ENCODE measurements around the gene KCNQ1. TPM values are rescaled to one million over a fixed set of nuclear protein-coding genes. Genes with fewer than 3 reads are reported as not detected.

KCNQ1 gene
- total and polyA plus RNA-seq, 8 donors, result 7.1 to 37.7 (median 9.9) TPM

- ATAC-seq (no peak), DNase-seq (no peak)
- Histone ChIP-seq H3K27ac (no peak overlapping the region), H3K36me3 (no peaks in the 10 kb centered on the region), H3K9me3 (no peaks in the 10 kb centered on the region), H3K27me3 (no peaks in the 10 kb centered on the region), H3K4me3 (no peak overlapping the region), H3K4me1 (peaks cover 5 to 27% of the 10 kb centered on the region in 2 donors)
- TF ChIP-seq CTCF (IDR thresholded peaks at IDR 0.05), result no peak
- intact Hi-C loops (cut with DNase I), result no loop called here
Observed at GRCh38 chr11:2683806-2684205, 239.0 kb downstream of the KCNQ1 start.

GRCh38 chr11:2684581-2684980 is 239.8 kb downstream of the KCNQ1 start:
- intact Hi-C loops (cut with DNase I), result no loop called here

GRCh38 chr11:2685051-2685450 is 240.2 kb downstream of the KCNQ1 start:
- Histone ChIP-seq H3K27ac (no peak overlapping the region), H3K4me1 (peaks cover 5 to 27% of the 10 kb centered on the region in 2 donors), H3K36me3 (no peaks in the 10 kb centered on the region), H3K27me3 (no peaks in the 10 kb centered on the region), H3K9me3 (no peaks in the 10 kb centered on the region), H3K4me3 (no peak overlapping the region)
- TF ChIP-seq CTCF (IDR thresholded peaks at IDR 0.05), result no peak
- peak in 1 of 4 donors; percentile 6 for DNase-seq
- intact Hi-C loops (cut with DNase I), result no loop called here
- no peak for ATAC-seq

More at GRCh38 chr11:2684581-2684980, 239.8 kb downstream of the KCNQ1 start:
- no peak for ATAC-seq
- H3K27ac ChIP-seq, result no peak overlapping the region
- no peaks in the 10 kb centered on the region for H3K27me3 ChIP-seq
- no peak overlapping the region for H3K4me3 ChIP-seq
- peaks cover 5 to 27% of the 10 kb centered on the region in 2 donors for H3K4me1 ChIP-seq
- no peak for TF ChIP-seq CTCF (IDR thresholded peaks at IDR 0.05)
- peak in 1 of 4 donors; percentile 10 for DNase-seq
- H3K9me3 ChIP-seq, result no peaks in the 10 kb centered on the region
- no peaks in the 10 kb centered on the region for H3K36me3 ChIP-seq

- intact Hi-C loops (cut with DNase I), result no loop called here
- ATAC-seq, result no peak
- TF ChIP-seq CTCF (IDR thresholded peaks at IDR 0.05), result no peak
- Histone ChIP-seq H3K27ac (no peak overlapping the region), H3K4me3 (no peak overlapping the region), H3K4me1 (peaks cover 5 to 27% of the 10 kb centered on the region in 2 donors), H3K36me3 (no peaks in the 10 kb centered on the region), H3K27me3 (no peaks in the 10 kb centered on the region), H3K9me3 (no peaks in the 10 kb centered on the region)
- peak in 2 of 4 donors; percentile 27 to 48 for DNase-seq
Observed at GRCh38 chr11:2685566-2686359, 241.0 kb downstream of the KCNQ1 start.

GRCh38 chr11:2686360-2687222 is 241.8 kb downstream of the KCNQ1 start:
- no peak for TF ChIP-seq CTCF (IDR thresholded peaks at IDR 0.05)
- peaks cover 5 to 20% of the 10 kb centered on the region in 2 donors for H3K4me1 ChIP-seq
- no peaks in the 10 kb centered on the region for H3K36me3 ChIP-seq
- no peaks in the 10 kb centered on the region for H3K27me3 ChIP-seq
- H3K27ac ChIP-seq, result no peak overlapping the region
- no peaks in the 10 kb centered on the region for H3K9me3 ChIP-seq
- no peak for ATAC-seq
- intact Hi-C loops (cut with DNase I), result no loop called here
- peak in 2 of 4 donors; percentile 18 to 53 for DNase-seq
- no peak overlapping the region for H3K4me3 ChIP-seq
